Peyer's patch (tissue), 4 donors: ENCODE results near the gene UBAC1.

Experiments
- POLR2A ChIP-seq, 2 donors: fragments of 450-650 bp; IDR thresholded peaks; one replicate each; pipeline ENCODE4 v1.5.1; 2017; ENCODE audit warnings: antibody characterized with exemption in 2 of 2, mild to moderate bottlenecking in 2 of 2, moderate library complexity in 2 of 2
- TF ChIP-seq, protein P1 (sequence below), 6 experiments: fragments of 450-650 bp in 4 of 6; fragments of 200-600 bp in 2 of 6; sonication (generic) in 1 of 6; IDR thresholded peaks; one replicate each; pipeline ENCODE4 v1.5.1; 2017 to 2019; ENCODE audit warnings: antibody characterized with exemption in 6 of 6, mild to moderate bottlenecking in 3 of 6, moderate library complexity in 1 of 6

DNA sequence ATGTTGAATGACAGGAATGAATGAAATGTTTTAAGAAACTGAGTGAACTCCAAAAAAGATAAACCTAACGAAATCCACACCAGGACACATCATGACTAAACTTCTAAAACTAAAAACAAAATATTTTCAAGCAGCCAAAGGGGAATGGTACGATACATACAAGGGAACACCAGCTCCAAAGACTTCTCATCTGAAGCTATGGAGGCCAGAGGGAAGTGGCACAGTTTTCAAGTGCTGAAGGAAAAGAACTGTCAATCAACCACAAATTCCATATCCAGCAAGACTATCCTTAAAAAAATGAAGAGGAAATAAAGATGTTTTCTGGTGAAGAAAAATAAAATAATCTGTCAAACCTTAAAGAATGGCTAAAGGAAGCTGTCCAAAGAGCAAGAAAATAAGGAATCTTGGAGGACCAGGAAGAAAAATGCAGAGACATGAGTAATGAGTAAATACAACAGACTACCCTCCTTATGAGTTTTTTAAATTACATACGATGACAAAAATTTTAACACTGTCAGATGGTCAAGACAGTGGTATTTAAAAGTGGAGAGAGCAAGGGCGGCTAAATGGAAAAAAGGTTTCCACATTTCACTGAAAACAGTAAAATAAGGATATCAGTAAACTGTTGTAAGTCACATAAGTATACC is 65.8 kb downstream of the UBAC1 start:
- TF ChIP-seq, protein P1, sequence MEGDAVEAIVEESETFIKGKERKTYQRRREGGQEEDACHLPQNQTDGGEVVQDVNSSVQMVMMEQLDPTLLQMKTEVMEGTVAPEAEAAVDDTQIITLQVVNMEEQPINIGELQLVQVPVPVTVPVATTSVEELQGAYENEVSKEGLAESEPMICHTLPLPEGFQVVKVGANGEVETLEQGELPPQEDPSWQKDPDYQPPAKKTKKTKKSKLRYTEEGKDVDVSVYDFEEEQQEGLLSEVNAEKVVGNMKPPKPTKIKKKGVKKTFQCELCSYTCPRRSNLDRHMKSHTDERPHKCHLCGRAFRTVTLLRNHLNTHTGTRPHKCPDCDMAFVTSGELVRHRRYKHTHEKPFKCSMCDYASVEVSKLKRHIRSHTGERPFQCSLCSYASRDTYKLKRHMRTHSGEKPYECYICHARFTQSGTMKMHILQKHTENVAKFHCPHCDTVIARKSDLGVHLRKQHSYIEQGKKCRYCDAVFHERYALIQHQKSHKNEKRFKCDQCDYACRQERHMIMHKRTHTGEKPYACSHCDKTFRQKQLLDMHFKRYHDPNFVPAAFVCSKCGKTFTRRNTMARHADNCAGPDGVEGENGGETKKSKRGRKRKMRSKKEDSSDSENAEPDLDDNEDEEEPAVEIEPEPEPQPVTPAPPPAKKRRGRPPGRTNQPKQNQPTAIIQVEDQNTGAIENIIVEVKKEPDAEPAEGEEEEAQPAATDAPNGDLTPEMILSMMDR (IDR thresholded peaks at IDR 0.05), result no peak
- TF ChIP-seq POLR2A (IDR thresholded peaks at IDR 0.05), result no peak
